NCI-H2227 (cell line): Measurements from ENCODE around the gene FBLN1.
A peak's percentile ranks its signal among the peaks of the same experiment; 100 is the strongest.
"Not testable (repeated sequence)": the region's sequence is repeated elsewhere in the genome, so short reads cannot be mapped to it uniquely, and the experiment has no call there.

Source experiments
- DNase-seq: peaks from one replicate; lab custom pipeline; 2025; ENCODE audit not compliant: unreplicated experiment; lab: John Stamatoyannopoulos, UW

Gene FBLN1

GRCh38 chr22:45602004-45602733 is 99.5 kb downstream of the FBLN1 start:
- DNase-seq: no peak

- peak; percentile 82 for DNase-seq
Measured at GRCh38 chr22:45602824-45603595, 100.3 kb downstream of the FBLN1 start.

GRCh38 chr22:45603619-45604018 is 100.9 kb downstream of the FBLN1 start:
- no peak for DNase-seq

GRCh38 chr22:45608045-45608444 is 105.4 kb downstream of the FBLN1 start:
- DNase-seq: not testable (repeated sequence)

GRCh38 chr22:45608763-45609180 is 106.1 kb downstream of the FBLN1 start:
- DNase-seq: no peak

- no peak for DNase-seq
Measured at GRCh38 chr22:45612451-45612901, 109.8 kb downstream of the FBLN1 start.

- no peak for DNase-seq
Measured at GRCh38 chr22:45612940-45613339, 110.3 kb downstream of the FBLN1 start.

GRCh38 chr22:45615364-45615763 is 112.7 kb downstream of the FBLN1 start:
- DNase-seq: no peak

- DNase-seq: no peak
Measured at GRCh38 chr22:45616432-45616831, 113.7 kb downstream of the FBLN1 start.

GRCh38 chr22:45617948-45618347 is 115.3 kb downstream of the FBLN1 start:
- DNase-seq: no peak

GRCh38 chr22:45620706-45621105 is 118.0 kb downstream of the FBLN1 start:
- DNase-seq: no peak

- no peak for DNase-seq
Measured at GRCh38 chr22:45621836-45622600, 119.3 kb downstream of the FBLN1 start.

- not testable (repeated sequence) for DNase-seq
Measured at GRCh38 chr22:45623464-45624145, 120.9 kb downstream of the FBLN1 start.

- DNase-seq: no peak
Measured at GRCh38 chr22:45626198-45626651, 123.5 kb downstream of the FBLN1 start.

GRCh38 chr22:45627489-45628233 is 125.0 kb downstream of the FBLN1 start:
- DNase-seq: no peak

- DNase-seq: no peak
Measured at GRCh38 chr22:45628515-45628914, 125.8 kb downstream of the FBLN1 start.

- no peak for DNase-seq
Measured at GRCh38 chr22:45629469-45630089, 126.9 kb downstream of the FBLN1 start.

- DNase-seq: no peak
Measured at GRCh38 chr22:45630436-45630835, 127.8 kb downstream of the FBLN1 start.

GRCh38 chr22:45631140-45631840 is 128.6 kb downstream of the FBLN1 start:
- DNase-seq: no peak
